Measurements from ENCODE around the gene AKAP13.

Gene AKAP13

DNA sequence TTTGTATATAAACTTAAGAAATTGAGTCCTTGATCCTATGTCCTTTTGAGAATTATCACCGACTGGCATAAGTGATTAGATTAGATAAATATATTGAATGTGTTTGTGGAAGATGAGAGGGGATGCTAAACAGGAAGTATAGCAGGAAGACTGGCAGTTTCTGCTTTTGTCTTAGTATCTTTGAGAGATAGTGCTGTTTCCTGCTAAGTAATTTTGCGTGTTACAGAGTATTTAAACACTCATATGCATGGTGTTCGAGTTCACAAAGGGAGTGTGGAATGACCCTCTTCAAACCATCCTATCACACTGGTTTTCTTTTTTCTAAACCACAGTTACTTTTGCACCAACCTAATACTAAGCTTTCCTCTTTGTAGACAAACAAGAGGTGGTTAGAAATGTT, 308.3 kb downstream of the AKAP13 start:
- DNase-seq = no peak

DNA sequence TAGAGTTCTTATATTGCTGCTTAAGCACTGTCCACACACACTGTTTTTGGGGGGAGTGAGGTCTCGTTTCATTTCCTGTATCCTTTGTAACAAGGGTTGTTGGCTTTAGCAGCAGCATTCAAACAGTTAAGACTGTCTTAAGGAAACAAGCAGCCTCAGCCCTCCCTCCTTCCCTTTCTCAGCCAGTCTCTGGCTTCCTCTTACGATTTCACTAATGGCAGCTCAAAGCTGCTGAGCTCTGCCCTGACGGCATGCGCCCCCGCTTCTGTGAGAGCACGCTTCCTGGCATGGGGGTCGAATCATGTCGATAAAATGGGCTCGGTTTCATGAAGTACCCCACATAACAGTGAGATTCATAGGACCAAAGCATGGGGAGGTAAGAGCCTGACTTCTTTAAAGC, 309.3 kb downstream of the AKAP13 start:
- peak; percentile 69 for DNase-seq

- peak; percentile 61 for DNase-seq
These were observed 310.3 kb downstream of the AKAP13 start for GRCh38 chr15:85690561-85691231.

DNA sequence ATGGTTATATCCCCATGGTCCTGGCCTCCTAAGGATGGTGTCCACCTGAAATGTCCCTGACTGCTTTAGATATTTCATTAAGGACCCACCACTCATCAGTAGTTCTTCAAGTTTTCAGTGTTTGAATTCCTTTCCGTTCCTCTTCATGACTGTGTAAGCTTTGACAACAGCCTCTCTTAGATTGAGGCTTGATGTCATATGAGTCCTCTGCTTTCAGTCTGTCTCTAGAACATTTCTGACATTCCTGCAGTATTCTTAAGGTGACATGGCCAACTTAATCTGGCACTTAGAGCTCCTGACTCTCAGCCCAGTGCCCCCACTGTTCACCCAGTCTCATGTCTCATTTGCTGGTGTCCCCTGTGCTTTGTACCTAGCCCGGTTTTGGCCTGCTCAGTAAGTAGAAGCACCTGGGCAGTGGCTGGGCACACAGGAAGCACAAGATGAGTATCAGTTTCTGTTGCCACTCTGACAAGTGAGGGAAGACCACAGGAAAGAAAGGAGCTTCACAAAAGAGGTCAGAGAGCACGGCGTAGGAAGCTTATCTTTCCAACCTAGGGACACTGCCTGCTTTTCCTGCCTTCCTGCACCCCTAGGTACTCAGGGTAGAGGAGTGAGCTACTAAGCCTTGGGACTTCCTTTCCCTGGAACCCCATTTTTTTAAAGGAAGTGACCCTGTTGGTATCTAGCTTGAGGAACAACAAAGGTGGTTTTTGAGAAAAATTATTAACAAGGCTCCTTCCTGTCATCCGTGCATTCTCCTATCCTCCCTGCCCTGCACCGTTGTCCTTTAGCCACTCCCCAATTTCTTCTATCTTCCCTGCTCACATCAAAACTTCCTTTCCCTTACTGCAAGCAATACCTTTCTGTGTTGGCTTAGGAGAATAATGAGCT, 311.2 kb downstream of the AKAP13 start:
- peak; percentile 61 for DNase-seq

GRCh38 chr15:85692321-85692720, 311.9 kb downstream of the AKAP13 start:
- no peak for DNase-seq

DNA sequence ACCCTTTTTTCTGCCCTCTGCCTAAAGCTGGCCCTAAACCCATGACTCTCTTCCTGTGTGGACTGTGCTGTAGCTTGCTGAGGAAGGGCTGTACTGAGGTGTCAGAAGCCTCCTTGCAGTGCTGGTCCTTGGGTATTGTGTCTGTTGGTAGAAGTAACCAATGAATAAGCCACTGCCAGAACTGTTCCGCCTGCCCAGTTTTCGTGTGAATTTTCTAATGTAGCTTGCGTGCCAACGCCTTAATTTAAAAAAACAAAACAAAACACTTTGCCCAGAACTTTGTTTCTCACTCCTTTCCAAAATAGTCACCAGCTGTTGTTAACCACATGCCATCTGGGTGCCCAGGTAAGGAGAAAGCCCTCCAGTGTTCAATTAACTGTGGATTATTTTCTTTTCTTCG, 312.5 kb downstream of the AKAP13 start:
- DNase-seq = no peak

DNA sequence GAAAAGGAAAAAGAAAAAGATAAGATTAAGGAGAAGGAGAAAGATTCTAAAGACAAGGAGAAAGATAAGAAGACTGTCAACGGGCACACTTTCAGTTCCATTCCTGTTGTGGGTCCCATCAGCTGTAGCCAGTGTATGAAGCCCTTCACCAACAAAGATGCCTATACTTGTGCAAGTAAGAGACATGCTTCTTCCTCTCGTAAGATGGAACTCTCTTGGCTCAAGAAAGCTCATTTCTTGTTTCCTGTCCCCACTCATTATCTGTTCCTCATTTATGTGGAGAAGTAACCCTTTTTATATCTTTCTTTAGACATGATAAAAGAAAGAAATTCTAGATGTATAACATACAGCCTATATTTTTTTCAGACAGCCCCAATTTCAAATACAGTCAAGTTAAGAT, 312.9 kb downstream of the AKAP13 start:
- no peak for DNase-seq

DNA sequence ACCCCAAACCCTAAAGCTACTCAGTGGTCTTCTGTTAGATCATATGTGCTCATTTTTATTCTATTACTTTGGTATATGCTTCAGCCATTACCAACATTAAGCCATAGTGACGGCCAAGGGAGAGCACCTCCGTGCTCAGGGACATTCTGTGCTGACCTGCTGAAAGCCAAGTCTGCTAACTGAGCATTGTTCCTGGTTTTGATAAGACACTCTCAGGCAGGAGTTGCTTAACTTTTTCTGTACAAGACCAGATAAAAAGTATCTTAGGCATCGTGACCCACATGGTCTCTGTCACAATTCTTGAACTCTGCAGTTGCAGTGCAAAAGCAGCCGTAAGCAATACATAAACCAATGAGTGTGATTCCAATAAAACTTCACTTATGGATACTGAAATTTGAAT, 313.7 kb downstream of the AKAP13 start:
- DNase-seq = no peak

GRCh38 chr15:85700767-85701166, 320.4 kb downstream of the AKAP13 start:
- DNase-seq = no peak

- DNase-seq = peak; percentile 51
These were observed 322.1 kb downstream of the AKAP13 start for GRCh38 chr15:85702321-85703101.

DNA sequence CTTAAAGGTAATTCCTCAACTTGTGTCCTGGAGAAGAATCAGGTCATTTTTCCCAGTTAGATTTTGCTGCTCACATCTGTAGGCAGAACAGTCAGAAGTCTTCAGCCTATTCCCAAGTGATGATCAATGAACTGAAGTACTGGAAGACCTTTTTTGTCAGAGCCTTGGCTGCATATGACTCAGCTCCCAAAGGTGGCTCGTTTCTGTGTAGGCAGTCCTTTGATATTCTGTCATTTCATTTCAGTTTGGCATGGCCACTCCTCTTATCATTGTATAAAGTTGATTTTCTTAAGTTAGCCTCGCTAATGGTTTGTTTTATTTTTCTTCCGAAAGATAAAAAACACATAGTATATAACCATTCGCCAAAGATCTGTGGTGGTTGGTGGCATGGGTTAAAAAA, 323.7 kb downstream of the AKAP13 start:
- no peak for DNase-seq

DNA sequence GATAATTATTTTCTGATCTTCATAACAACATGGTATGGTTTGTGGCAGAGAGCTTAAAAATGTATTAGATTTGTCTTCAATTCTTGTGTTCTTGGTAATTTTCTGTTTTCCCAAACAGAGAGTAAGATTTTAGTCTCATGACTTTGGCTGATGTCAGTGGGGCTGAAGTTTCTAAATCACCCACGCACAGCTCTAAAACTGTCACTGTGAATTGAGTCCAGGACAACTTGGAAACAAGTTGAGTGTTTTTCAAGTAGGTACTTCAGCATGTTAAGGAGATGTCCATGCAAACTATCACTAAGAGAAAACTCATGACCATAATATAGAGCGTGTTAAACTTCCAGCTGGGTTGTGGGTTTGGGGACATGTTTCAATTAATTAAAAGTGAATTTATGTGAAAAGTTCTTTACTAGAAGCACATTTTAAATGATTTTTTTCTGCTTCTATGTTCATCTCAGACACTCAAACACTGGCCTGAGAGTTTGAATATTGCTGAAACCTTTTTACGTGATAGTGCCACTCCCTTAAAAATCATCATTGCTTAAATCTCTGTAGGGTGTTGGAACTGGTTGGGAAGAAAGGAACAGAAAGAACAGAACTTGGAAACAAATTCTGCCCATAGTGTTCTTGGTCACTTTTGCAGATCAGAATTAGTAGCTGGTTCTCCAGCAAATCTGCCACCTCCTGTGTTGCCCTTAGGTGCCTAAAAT, 324.5 kb downstream of the AKAP13 start:
- DNase-seq = no peak

DNA sequence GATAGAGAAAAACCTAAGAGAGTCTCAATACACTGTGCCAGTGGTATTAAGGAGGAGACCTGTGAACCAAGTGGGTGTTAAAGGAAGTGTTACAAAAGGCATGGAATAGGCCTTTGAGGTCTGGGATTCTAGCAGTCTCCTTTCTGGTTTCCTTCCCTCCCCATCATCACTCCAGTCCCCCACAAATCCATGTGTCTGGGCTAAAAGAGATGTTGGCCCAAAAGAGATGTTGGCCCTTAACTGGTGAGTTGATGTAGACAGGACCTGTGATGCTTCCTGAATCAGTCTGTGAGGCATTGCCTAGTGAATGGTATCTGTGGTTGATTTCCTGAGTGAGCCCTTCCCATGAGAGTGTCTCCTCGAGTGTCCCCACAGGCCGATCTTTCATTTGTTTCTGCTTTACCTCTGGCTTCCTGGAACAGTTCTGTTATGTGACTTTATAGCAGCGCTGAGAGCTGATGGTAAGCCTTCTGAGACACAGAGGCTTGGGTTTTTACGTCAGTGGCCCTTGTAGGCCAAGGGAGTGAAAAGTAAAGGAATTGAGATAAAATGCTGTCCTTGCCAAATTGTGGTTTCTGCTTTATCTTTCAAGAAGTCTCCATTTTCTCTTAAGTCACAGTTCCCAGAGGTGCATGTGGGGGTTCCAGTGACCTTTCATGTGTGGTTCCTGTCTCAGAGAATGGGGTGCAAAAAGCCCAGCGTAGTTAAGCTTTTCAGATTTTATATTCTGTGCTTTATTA, 326.5 kb downstream of the AKAP13 start:
- DNase-seq = peak; percentile 63

GRCh38 chr15:85707519-85708338, 327.3 kb downstream of the AKAP13 start:
- DNase-seq = no peak

DNA sequence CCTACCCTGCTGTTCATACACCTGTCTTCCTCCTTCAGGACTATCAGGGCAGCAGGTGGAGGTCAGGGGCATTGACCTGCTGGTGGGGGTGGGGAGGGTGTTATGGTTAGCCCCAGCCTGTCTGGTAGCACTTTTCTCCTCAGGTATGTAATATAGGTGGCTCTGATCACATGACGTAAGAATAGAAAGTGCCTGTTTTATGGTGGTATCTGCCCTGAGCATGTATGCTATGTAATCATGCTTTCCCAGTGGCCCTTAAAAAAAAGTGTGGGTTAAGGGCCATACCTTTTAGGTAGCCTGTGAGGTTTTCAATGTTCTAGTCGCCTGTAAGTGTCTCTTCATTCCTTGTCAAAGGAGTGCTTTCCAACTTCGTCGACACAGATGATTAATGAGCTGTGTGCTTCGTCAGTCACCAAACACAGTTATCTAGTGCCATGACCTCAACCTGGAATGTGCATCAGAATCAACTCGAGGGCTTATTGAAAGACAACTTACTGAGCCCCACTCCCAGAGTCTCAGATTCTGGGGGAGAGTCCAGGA, 328.1 kb downstream of the AKAP13 start:
- DNase-seq = no peak

DNA sequence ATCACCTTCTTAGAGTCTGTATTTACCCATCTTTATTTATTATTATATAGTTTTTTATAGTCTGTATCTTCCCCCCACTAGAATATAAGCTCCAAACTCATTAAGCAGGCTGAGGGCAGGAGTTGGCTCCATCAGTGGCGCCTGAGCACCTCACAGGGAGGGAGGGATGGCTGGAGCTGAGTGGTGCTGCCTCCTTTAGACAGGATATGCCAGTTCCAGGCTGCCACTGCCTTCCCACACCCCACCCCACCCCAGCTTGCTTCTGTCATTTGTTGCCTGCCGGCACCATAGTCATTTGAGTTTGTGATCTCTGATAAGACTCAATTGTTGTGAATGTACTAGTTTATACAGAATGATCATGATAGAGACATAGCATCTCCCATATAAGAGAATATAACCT, 328.8 kb downstream of the AKAP13 start:
- DNase-seq = peak; percentile 53

DNA sequence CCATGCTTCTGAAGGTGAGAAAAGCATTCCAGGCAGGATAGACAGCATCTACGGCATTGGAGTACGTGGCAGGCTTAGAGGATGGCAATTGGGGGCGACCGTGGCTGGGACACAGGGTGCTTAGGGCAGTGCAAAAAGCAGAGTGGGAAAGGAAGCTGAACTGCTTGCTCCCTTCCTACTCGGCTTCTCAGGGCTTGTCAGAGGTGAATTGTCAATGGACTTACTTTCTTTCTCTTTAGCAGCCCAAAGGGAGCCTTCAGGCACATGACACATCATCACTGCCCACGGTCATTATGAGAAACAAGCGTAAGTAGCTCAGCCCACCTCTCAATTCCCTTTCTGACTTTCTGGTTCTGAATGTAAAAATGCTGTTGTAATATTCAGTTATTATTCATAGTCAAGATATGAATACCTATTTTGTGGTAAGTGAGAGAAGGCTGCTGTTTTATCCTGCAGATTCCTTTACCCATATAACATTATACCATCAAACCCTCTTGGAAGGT, 330.0 kb downstream of the AKAP13 start:
- DNase-seq = peak; percentile 55

- no peak for DNase-seq
These were observed 331.3 kb downstream of the AKAP13 start for GRCh38 chr15:85711580-85712192.

DNA sequence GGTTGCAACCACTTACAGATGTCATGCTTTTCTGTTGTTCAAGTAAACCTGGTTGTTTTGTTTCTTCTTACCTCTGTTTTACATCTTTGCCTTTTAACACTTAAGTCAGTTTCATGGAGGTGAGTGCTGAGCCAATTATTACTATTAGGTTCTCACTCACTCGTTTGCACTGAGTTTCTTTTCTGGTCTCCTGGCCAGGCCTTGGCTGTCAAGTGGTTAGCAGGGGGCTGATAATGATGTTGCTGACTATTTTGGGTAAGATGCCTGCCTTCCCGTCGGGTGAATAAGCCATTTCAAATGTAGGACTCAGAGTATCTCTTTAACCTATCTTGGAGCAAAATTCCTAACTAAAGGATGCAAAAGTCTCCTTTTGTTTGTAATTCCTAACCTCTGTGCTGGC, 335.9 kb downstream of the AKAP13 start:
- DNase-seq = no peak

- DNase-seq = no peak
These were observed 336.8 kb downstream of the AKAP13 start for GRCh38 chr15:85717212-85717611.

Measured in stimulated activated CD8-positive, alpha-beta memory T cell treated with anti-CD3 and anti-CD28 coated beads, Interleukin-4, amount 100 ng/mL, for 48 hours (primary cell).